Smooth muscle cell (in vitro differentiated cells): ENCODE results near the gene FGF19. TPM values are rescaled to one million over a fixed set of nuclear protein-coding genes. Genes with fewer than 3 reads are reported as not detected.

Experiments
- DNase-seq: peaks from one replicate; lab custom pipeline; 2025; ENCODE audit not compliant: unreplicated experiment; lab: John Stamatoyannopoulos, UW
- H2AFZ ChIP-seq: fragments of 200-600 bp; sonication (generic); 2 replicates; pipeline ENCODE4 v1.6.0; 2016; ENCODE audit warnings: antibody characterized with exemption, low read depth, mild to moderate bottlenecking
- H3F3A ChIP-seq: fragments of 200-600 bp; sonication (generic); 2 replicates; pipeline ENCODE4 v1.6.0; 2017; ENCODE audit warnings: antibody characterized with exemption, low read depth
- H3K27ac ChIP-seq: fragments of 200-600 bp; sonication (generic); 2 replicates; pipeline ENCODE4 v1.5.1; 2016; ENCODE audit warnings: low read depth, mild to moderate bottlenecking
- H3K27me3 ChIP-seq: fragments of 200-600 bp; sonication (generic); 2 replicates; pipeline ENCODE4 v1.6.1; 2016; ENCODE audit warnings: low read depth, mild to moderate bottlenecking
- H3K36me3 ChIP-seq: fragments of 200-600 bp; sonication (generic); 2 replicates; pipeline ENCODE4 v1.5.1; 2016; ENCODE audit warnings: low read depth
- H3K4me1 ChIP-seq: fragments of 200-600 bp; sonication (generic); 2 replicates; pipeline ENCODE4 v1.5.1; 2016; ENCODE audit warnings: low read depth
- H3K4me2 ChIP-seq: fragments of 200-600 bp; sonication (generic); 2 replicates; pipeline ENCODE4 v1.6.0; 2016; ENCODE audit warnings: mild to moderate bottlenecking
- H3K4me3 ChIP-seq: fragments of 200-600 bp; sonication (generic); 2 replicates; pipeline ENCODE4 v1.5.1; 2016; ENCODE audit warnings: mild to moderate bottlenecking
- H3K79me2 ChIP-seq: fragments of 200-600 bp; sonication (generic); 2 replicates; pipeline ENCODE4 v1.6.0; 2016; ENCODE audit warnings: low read depth, mild to moderate bottlenecking
- H3K9ac ChIP-seq: fragments of 200-600 bp; sonication (generic); 2 replicates; pipeline ENCODE4 v1.6.0; 2016; ENCODE audit warnings: low read depth
- H3K9me3 ChIP-seq: fragments of 200-600 bp; sonication (generic); replicated peaks from 2 replicates; pipeline ENCODE4 v1.5.1; 2016; ENCODE audit warnings: low read depth
- H4K20me1 ChIP-seq: fragments of 200-600 bp; sonication (generic); 2 replicates; pipeline ENCODE4 v1.6.0; 2016; ENCODE audit warnings: low read depth
- WGBS: methylation state at CpG from one replicate; pipeline ENCODE4 v1.1.7; 2016; ENCODE audit warnings: low lambda C conversion rate; 5-methylcytosine and 5-hydroxymethylcytosine counted together
- polyA plus RNA-seq: library from polyadenylated mRNA; unstranded; fragments of >200 nt; fragmentation: Nextera tagmentation; extraction: Ambion mirVana; gene quantifications from 2 replicates; pipeline ENCODE4 v1.2.1, GENCODE V29; 2016
- total RNA-seq: library from RNA; depleted of rRNA; stranded (reverse); fragments of >200 nt; gene quantifications from 2 replicates; pipeline ENCODE4 v1.2.3, GENCODE V29; 2014
- TF ChIP-seq, protein P1 (sequence below): fragments of 200-600 bp; sonication (generic); IDR thresholded peaks from 2 replicates; pipeline ENCODE4 v1.5.1; 2017; ENCODE audit warnings: borderline replicate concordance, mild to moderate bottlenecking, antibody characterized with exemption; ENCODE audit not compliant: insufficient read depth, poor library complexity, severe bottlenecking

The FGF19 gene
- total and polyA plus RNA-seq, 2 experiments from 2014 or later = not detected

- H3F3A ChIP-seq = peaks cover 13% of the 10 kb centered on the region
- no peaks in the 10 kb centered on the region for H3K9me3 ChIP-seq
- WGBS = 20% methylated on average over 18 of the region's 18 CpGs
- no peaks in the 10 kb centered on the region for H3K27me3 ChIP-seq
- H3K4me3 ChIP-seq = peak overlapping the region; percentile 60
- peaks cover 16% of the 10 kb centered on the region for H3K79me2 ChIP-seq
- H3K36me3 ChIP-seq = no peaks in the 10 kb centered on the region
- H3K27ac ChIP-seq = peak overlapping the region; percentile 93
- H3K4me2 ChIP-seq = peak overlapping the region; percentile 90
- H3K9ac ChIP-seq = peak overlapping the region; percentile 87
- peak; percentile 69 for DNase-seq
- no peak overlapping the region for H2AFZ ChIP-seq
- peaks cover 6% of the 10 kb centered on the region for H3K4me1 ChIP-seq
- peaks cover 34% of the 10 kb centered on the region for H4K20me1 ChIP-seq
- TF ChIP-seq, protein P1, sequence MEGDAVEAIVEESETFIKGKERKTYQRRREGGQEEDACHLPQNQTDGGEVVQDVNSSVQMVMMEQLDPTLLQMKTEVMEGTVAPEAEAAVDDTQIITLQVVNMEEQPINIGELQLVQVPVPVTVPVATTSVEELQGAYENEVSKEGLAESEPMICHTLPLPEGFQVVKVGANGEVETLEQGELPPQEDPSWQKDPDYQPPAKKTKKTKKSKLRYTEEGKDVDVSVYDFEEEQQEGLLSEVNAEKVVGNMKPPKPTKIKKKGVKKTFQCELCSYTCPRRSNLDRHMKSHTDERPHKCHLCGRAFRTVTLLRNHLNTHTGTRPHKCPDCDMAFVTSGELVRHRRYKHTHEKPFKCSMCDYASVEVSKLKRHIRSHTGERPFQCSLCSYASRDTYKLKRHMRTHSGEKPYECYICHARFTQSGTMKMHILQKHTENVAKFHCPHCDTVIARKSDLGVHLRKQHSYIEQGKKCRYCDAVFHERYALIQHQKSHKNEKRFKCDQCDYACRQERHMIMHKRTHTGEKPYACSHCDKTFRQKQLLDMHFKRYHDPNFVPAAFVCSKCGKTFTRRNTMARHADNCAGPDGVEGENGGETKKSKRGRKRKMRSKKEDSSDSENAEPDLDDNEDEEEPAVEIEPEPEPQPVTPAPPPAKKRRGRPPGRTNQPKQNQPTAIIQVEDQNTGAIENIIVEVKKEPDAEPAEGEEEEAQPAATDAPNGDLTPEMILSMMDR = no peak
Measured at GRCh38 chr11:69674267-69674885, 29.4 kb downstream of the FGF19 start.

DNA sequence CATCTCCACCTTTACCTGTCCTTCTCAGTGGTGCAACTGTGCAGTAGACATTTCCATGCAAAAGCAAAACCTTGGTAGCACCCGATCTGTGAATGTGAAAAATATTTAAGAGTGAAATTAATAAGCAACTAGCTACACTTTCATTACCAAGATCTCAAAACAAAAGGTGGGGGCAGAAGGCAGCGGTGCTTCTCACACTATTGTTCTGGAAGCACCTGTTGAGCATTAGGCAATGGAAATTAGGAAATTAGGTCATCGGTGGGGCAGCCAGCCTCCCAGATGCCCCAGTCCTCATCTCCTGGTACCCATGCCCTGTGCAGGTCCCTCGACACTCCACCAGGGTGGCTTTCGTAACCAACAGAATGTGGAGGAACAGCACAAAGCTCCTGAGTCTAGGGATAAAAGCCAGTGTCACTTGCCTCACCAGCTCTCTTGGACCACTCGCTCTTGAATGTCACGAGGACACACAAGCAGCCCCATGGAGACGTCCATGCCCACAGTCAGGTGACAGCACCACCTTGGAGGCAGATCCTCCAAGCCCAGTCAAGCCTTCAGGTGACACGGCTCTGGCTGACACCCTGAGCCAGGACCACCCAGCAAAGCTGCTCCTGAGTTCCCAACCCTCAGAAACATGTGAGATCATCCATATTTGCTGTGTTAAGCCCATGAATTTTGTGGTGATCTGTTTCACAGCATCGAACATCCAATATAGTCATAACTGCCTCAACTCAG, 31.9 kb downstream of the FGF19 start:
- no peak for DNase-seq
- peaks cover 18% of the 10 kb centered on the region for H3K79me2 ChIP-seq

DNA sequence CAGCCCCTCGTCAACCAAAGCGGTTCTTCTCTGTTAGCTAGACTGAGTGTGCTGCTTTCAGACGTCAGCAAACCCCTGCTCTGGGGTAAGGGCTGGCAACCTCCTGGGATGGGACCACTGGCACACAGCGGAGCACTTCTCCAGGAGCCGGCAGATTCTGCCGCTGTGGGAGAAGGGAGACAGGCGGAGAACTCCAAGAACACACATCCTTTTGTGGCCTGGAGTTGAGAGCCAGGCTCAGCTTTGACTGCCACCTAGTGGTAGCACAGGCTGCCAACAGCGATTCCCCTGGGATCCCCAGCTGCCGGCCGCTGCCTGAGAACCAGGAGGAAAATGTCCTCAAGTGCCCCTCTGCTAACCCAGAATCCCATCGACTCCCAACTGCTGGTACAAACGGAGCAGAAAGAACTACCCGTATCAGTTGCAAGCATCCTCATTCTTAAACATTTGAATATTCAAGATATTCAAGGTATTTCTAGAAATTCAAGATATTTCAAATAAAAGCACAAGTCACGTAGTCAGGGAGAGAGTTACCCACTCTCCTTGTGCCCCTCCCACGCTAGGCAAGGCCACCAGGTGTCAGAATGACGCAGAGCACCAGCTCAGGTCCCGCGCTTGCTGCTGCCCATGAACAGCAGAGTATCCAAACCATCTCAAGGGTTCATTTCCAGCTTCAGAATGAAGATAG, 33.5 kb downstream of the FGF19 start:
- H3K9me3 ChIP-seq = no peaks in the 10 kb centered on the region
- TF ChIP-seq, protein P1 = peak; percentile 90
- peaks cover 6% of the 10 kb centered on the region for H3K4me1 ChIP-seq
- no peak overlapping the region for H3K4me2 ChIP-seq
- 48% methylated on average over 18 of the region's 18 CpGs for WGBS
- peaks cover 13% of the 10 kb centered on the region for H3F3A ChIP-seq
- H3K9ac ChIP-seq = no peak overlapping the region
- H3K4me3 ChIP-seq = no peak overlapping the region
- H3K27ac ChIP-seq = no peak overlapping the region
- peak; percentile 49 for DNase-seq
- H3K79me2 ChIP-seq = peaks cover 18% of the 10 kb centered on the region
- H4K20me1 ChIP-seq = peaks cover 42% of the 10 kb centered on the region
- no peak overlapping the region for H2AFZ ChIP-seq
- H3K27me3 ChIP-seq = no peaks in the 10 kb centered on the region
- no peaks in the 10 kb centered on the region for H3K36me3 ChIP-seq

More for the DNA sequence above, 31.9 kb downstream of the FGF19 start:
- no peak overlapping the region for H3K4me2 ChIP-seq
- no peaks in the 10 kb centered on the region for H3K9me3 ChIP-seq
- H4K20me1 ChIP-seq = peaks cover 42% of the 10 kb centered on the region
- no peaks in the 10 kb centered on the region for H3K36me3 ChIP-seq
- TF ChIP-seq, protein P1 = no peak
- H3K27me3 ChIP-seq = no peaks in the 10 kb centered on the region
- no peak overlapping the region for H3K9ac ChIP-seq
- peaks cover 13% of the 10 kb centered on the region for H3F3A ChIP-seq
- H3K4me3 ChIP-seq = no peak overlapping the region
- H3K4me1 ChIP-seq = peaks cover 6% of the 10 kb centered on the region
- H2AFZ ChIP-seq = no peak overlapping the region
- H3K27ac ChIP-seq = no peak overlapping the region
- 98% methylated on average over 10 of the region's 10 CpGs for WGBS
